SK-N-SH treated with all-trans-retinoic acid at 6 μM for 48 hours (cell line): Measurements from ENCODE around the gene FARSB.

Experiments
- ATAC-seq: fragments of 200-7000 bp; cut with Tn5 transposase; 3 replicates; pipeline ENCODE4 v1.9.1; 2020; ENCODE audit warnings: mild to moderate bottlenecking, moderate library complexity
- ARNTL ChIP-seq: fragments of 450-650 bp; formaldehyde crosslinking; IDR thresholded peaks from 2 replicates; pipeline ENCODE4 v1.5.0; 2020; ENCODE audit warnings: low read depth, mild to moderate bottlenecking, moderate library complexity, borderline replicate concordance
- BACH2 ChIP-seq: fragments of 250-450 bp; sonication (Bioruptor Pico); IDR thresholded peaks from 2 replicates; pipeline ENCODE4 v1.9.0; 2021; ENCODE audit warnings: mild to moderate bottlenecking, borderline replicate concordance
- CSDC2 ChIP-seq: fragments of 250-450 bp; sonication (Bioruptor Pico); IDR thresholded peaks from 2 replicates; pipeline ENCODE4 v1.5.0; 2020; ENCODE audit warnings: mild to moderate bottlenecking, moderate library complexity
- ESRRG ChIP-seq: fragments of 250-450 bp; sonication (Bioruptor Pico); IDR thresholded peaks from 2 replicates; pipeline ENCODE4 v1.6.1; 2021; ENCODE audit warnings: mild to moderate bottlenecking
- GLIS3 ChIP-seq: fragments of 250-450 bp; sonication (Bioruptor Pico); IDR thresholded peaks from 2 replicates; pipeline ENCODE4 v1.5.0; 2020; ENCODE audit warnings: mild to moderate bottlenecking, moderate library complexity
- PPARA ChIP-seq: fragments of 250-450 bp; sonication (Bioruptor Pico); IDR thresholded peaks from 2 replicates; pipeline ENCODE4 v1.5.0; 2020; ENCODE audit warnings: mild to moderate bottlenecking, borderline replicate concordance
- RARB ChIP-seq: fragments of 250-450 bp; sonication (Bioruptor Pico); IDR thresholded peaks from 2 replicates; pipeline ENCODE4 v1.8.0; 2021; ENCODE audit warnings: mild to moderate bottlenecking, moderate library complexity
- SNAI2 ChIP-seq: fragments of 250-450 bp; sonication (Bioruptor Pico); IDR thresholded peaks from 2 replicates; pipeline ENCODE4 v1.5.0; 2020; ENCODE audit warnings: mild to moderate bottlenecking, moderate library complexity
- TCF4 ChIP-seq: fragments of 250-450 bp; sonication (Bioruptor Pico); IDR thresholded peaks from 2 replicates; pipeline ENCODE4 v1.8.0; 2021; ENCODE audit warnings: mild to moderate bottlenecking, moderate library complexity, borderline replicate concordance
- ZC3H10 ChIP-seq: fragments of 250-450 bp; sonication (Bioruptor Pico); IDR thresholded peaks from 2 replicates; pipeline ENCODE4 v1.5.1; 2021; ENCODE audit warnings: mild to moderate bottlenecking, moderate library complexity
- ZFP3 ChIP-seq: fragments of 250-450 bp; sonication (Bioruptor Pico); IDR thresholded peaks from 2 replicates; pipeline ENCODE4 v1.5.0; 2020; ENCODE audit warnings: mild to moderate bottlenecking, moderate library complexity
- ZNF565 ChIP-seq: fragments of 450-650 bp; formaldehyde crosslinking; conservative IDR thresholded peaks from 2 replicates; pipeline ENCODE4 v1.5.0; 2020; ENCODE audit warnings: low read depth, mild to moderate bottlenecking, moderate library complexity
- ZNF70 ChIP-seq: fragments of 450-650 bp; formaldehyde crosslinking; IDR thresholded peaks from 2 replicates; pipeline ENCODE4 v1.5.0; 2020; ENCODE audit warnings: mild to moderate bottlenecking, moderate library complexity
- ZNF8 ChIP-seq: fragments of 450-650 bp; formaldehyde crosslinking; IDR thresholded peaks from 2 replicates; pipeline ENCODE4 v1.5.0; 2020; ENCODE audit warnings: mild to moderate bottlenecking, moderate library complexity
- TF ChIP-seq, protein P1 (sequence below): fragments of 250-450 bp; sonication (Bioruptor Pico); IDR thresholded peaks from 2 replicates; pipeline ENCODE4 v1.8.0; 2021; ENCODE audit warnings: low read depth, mild to moderate bottlenecking, moderate library complexity, borderline replicate concordance
- TF ChIP-seq, protein P2 (sequence below): fragments of 250-450 bp; sonication (Bioruptor Pico); IDR thresholded peaks from 2 replicates; pipeline ENCODE4 v1.8.0; 2020; ENCODE audit warnings: mild to moderate bottlenecking, moderate library complexity, borderline replicate concordance

FARSB gene

DNA sequence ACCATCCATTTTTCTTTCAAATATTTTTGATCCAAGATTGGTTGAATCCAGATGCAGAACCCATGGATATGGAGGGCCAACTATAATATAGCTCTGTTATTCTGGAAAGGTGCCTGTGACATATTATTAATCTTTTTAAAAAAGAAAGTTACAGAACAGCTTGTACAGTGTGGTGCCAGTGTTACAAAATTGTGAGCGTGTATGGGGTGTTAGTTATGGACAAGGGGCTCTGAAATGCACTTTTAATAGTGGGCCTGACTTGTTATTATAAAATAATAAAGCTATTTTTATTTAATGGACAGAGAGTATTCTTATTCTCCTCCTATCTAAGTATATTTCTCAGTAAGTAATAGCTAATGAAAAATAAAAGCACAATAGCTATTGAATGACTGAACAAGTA is 111.2 kb downstream of the FARSB start:
- ATAC-seq: no peak
- TF ChIP-seq ZNF8 (CRISPR knock-in tag) (no peak), ZNF565 (CRISPR knock-in tag) (no peak), SNAI2 (CRISPR knock-in tag) (no peak), BACH2 (CRISPR knock-in tag) (no peak)

DNA sequence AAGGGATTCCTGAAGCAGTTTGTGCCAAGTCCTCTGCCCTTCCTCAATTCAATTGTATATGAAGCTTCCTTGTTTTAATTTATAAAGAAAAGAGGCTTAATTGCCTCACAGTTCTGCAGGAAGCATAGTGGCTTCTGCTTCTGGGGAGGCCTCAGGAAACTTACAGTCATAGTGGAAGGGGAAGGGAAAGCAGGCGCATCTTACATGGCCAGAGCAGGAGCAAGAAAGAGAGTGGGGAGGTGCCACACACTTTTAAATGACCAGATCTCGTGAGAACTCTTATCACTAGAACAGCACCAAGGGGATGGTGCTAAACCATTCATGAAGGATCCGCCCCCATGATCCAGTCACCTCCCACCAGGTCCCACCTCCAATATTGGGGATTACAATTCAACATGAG is 117.4 kb downstream of the FARSB start:
- TF ChIP-seq RARB (CRISPR knock-in tag) (no peak), SNAI2 (CRISPR knock-in tag) (no peak), ESRRG (CRISPR knock-in tag) (no peak), PPARA (CRISPR knock-in tag) (no peak), GLIS3 (no peak), ZC3H10 (CRISPR knock-in tag) (no peak), ZFP3 (CRISPR knock-in tag) (no peak), ZNF8 (CRISPR knock-in tag) (no peak), TCF4 (CRISPR knock-in tag) (no peak), ZNF70 (CRISPR knock-in tag) (no peak)
- TF ChIP-seq, protein P1, sequence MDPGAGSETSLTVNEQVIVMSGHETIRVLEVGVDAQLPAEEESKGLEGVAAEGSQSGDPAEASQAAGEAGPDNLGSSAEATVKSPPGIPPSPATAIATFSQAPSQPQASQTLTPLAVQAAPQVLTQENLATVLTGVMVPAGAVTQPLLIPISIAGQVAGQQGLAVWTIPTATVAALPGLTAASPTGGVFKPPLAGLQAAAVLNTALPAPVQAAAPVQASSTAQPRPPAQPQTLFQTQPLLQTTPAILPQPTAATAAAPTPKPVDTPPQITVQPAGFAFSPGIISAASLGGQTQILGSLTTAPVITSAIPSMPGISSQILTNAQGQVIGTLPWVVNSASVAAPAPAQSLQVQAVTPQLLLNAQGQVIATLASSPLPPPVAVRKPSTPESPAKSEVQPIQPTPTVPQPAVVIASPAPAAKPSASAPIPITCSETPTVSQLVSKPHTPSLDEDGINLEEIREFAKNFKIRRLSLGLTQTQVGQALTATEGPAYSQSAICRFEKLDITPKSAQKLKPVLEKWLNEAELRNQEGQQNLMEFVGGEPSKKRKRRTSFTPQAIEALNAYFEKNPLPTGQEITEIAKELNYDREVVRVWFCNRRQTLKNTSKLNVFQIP (CRISPR knock-in tag): no peak
- TF ChIP-seq, protein P2, sequence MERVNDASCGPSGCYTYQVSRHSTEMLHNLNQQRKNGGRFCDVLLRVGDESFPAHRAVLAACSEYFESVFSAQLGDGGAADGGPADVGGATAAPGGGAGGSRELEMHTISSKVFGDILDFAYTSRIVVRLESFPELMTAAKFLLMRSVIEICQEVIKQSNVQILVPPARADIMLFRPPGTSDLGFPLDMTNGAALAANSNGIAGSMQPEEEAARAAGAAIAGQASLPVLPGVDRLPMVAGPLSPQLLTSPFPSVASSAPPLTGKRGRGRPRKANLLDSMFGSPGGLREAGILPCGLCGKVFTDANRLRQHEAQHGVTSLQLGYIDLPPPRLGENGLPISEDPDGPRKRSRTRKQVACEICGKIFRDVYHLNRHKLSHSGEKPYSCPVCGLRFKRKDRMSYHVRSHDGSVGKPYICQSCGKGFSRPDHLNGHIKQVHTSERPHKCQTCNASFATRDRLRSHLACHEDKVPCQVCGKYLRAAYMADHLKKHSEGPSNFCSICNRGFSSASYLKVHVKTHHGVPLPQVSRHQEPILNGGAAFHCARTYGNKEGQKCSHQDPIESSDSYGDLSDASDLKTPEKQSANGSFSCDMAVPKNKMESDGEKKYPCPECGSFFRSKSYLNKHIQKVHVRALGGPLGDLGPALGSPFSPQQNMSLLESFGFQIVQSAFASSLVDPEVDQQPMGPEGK: no peak
- no peak for ATAC-seq

DNA sequence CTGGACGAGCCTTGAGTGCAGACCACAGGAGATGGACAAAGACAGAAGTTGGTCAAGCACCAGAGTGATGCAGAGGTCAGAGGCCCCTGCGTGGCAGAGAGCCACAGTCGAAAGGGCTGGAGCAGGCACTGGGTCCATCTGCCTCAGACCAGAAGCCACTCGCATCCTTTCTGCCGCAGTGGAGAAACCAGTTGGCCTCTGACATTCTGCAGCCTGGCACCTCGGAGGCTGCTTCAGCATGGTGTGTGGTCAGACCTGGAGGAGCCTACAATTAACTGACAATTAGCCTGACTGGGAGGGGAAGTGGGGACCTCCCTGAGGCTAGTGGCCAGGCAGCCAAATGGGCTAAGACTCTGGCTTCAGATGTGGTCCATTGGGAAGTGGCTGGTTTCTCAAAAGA is 120.4 kb downstream of the FARSB start:
- TF ChIP-seq ZNF8 (CRISPR knock-in tag): no peak

DNA sequence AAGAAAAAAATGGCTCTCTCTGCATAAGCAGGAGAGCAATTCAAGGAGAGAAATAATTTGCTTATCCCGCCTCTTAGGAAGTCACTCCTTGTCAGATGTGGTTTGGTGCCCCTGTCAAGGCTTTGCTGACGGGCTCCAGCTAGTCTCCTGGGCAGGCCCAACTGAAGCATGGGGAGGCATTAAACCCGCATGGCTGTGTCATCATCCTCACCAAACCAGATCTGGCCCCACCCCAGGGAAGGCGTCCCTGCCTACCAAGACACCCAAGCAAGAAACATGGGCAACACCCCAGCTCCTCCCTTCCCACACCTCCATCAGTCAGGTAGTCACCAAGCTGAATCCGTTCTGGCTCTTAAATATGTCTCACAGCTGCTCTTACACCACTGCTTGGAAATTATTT is 123.6 kb downstream of the FARSB start:
- no peak for ATAC-seq
- TF ChIP-seq ZNF70 (CRISPR knock-in tag) (no peak), CSDC2 (no peak), ZC3H10 (CRISPR knock-in tag) (no peak), ARNTL (CRISPR knock-in tag) (no peak)
- TF ChIP-seq, protein P2: no peak

More for the DNA sequence above, 120.4 kb downstream of the FARSB start:
- ATAC-seq: no peak

DNA sequence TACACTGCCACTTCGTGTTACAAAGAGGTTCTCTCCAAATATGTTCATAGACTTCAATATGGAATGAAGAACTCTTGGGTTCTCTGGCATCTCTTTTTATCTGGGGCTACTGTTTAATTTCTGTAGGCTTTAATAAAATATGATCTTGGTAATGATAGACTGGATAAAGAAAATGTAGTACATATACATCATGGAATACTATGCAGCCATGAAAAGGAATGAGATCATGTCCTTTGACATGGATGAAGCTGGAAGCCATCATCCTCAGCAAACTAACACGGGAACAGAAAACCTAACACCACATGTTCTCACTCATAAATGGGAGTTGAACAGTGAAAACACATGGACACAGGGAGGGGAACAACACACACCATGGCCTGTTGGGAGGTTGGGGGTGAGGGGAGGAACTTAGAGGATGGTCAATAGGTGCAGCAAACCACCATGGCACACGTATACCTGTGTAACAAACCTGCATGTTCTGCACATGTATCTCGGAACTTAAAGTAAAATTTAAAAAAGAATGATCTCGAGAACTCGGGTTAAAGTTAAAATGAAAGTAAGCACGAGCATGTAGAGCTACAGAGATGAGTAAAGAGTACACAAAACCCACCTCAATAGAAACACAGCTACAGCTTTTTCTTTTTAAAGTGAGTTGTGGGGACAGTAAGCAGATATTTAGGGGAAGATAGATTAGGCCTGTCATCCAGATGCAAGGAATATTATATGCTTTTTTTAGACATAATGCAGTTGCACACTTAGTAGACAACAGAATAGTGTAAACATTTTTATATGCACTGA is 129.2 kb downstream of the FARSB start:
- no peak for ATAC-seq
- TF ChIP-seq, protein P1 (CRISPR knock-in tag): no peak
- TF ChIP-seq ZNF565 (CRISPR knock-in tag): no peak

DNA sequence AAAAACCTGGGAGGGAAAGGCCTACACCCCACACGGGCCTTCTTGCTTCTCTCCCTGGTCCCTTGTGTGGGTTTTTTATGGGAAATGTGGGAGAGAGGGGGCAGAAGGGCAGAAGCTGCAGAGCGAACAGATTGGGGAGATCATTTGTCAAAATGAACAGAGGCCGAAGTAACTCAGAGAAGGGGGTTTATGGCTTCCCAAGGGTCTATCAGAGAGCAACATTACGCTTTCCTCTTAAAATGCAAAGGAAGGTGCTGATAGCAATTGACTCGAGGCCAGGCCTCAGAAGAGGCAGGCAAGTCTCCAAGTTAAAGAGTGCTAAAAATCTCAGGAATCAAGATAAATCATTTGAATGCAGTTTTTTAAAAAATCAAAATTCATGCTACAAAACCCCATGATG is 130.1 kb downstream of the FARSB start:
- no peak for ATAC-seq
- TF ChIP-seq ZNF8 (CRISPR knock-in tag): no peak
- TF ChIP-seq, protein P1 (CRISPR knock-in tag): no peak
